GM19035 (cell line): ENCODE measurements around the gene ARL17A.
"Not testable (repeated sequence)": the region's sequence is repeated elsewhere in the genome, so short reads cannot be mapped to it uniquely, and the experiment has no call there.

Experiments
- ATAC-seq: cut with Tn5 transposase; IDR thresholded peaks from one replicate; pipeline ENCODE4 v1.9.1; 2021; ENCODE audit not compliant: unreplicated experiment

Gene ARL17A

GRCh38 chr17:46559155-46559554 is 20.3 kb downstream of the ARL17A start:
- ATAC-seq, result not testable (repeated sequence)

DNA sequence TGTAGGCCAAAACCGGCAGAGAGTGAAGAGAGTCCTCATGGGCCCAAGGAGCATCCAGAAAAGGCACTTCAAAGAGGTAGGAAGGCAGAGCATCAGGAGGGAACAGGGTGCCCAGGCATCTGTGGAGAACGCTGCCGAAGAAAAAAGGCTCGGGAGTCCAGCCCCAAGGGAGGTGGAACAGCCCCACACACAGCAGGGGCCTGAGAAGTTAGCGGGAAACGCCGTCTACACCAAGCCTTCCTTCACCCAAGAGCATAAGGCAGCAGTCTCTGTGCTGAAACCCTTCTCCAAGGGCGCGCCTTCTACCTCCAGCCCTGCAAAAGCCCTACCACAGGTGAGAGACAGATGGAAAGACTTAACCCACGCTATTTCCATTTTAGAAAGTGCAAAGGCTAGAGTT is 30.9 kb downstream of the ARL17A start:
- ATAC-seq, result not testable (repeated sequence)

DNA sequence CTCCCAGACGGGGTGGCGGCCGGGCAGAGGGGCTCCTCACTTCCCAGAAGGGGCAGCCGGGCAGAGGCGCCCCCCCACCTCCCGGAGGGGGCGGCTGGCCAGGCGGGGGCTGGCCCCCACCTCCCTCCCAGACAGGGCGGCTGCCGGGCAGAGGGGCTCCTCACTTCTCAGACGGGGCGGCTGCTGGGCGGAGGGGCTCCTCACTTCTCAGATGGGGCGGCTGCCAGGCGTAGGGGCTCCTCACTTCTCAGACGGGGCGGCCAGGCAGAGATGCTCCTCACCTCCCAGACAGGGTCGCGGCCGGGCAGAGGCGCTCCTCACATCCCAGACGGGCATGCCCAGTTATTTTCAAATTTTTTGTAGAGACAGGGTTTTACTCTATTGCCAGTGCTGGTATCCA is 44.8 kb downstream of the ARL17A start:
- not testable (repeated sequence) for ATAC-seq

DNA sequence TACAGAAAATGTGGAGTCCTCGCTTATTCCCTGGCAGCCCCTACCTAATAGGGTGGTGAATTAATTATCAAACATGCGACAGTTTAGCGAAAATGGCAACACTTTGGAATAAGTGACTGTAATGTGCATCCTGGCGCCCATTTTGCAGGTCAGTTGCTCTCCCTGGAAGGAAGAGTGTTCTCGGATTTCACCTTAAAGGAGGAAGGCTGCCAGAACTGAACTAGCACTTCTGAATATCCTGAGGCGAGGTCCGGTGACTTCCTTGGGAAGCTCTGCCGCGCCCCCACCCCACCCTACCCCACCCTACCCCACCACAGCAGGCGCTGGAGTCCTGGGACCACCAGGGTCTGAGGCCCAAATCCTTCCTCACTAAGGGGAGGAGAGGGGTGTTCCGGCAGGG is 67.3 kb downstream of the ARL17A start, which contains the start of gene LRRC37A2:
Gene LRRC37A2, plus strand, starts transcription at position 301 of the 400 bp plus-strand sequence. CDS start 245 bp downstream, outside the sequence.
- not testable (repeated sequence) for ATAC-seq

GRCh38 chr17:46505896-46506295 is 73.6 kb downstream of the ARL17A start:
- not testable (repeated sequence) for ATAC-seq

DNA sequence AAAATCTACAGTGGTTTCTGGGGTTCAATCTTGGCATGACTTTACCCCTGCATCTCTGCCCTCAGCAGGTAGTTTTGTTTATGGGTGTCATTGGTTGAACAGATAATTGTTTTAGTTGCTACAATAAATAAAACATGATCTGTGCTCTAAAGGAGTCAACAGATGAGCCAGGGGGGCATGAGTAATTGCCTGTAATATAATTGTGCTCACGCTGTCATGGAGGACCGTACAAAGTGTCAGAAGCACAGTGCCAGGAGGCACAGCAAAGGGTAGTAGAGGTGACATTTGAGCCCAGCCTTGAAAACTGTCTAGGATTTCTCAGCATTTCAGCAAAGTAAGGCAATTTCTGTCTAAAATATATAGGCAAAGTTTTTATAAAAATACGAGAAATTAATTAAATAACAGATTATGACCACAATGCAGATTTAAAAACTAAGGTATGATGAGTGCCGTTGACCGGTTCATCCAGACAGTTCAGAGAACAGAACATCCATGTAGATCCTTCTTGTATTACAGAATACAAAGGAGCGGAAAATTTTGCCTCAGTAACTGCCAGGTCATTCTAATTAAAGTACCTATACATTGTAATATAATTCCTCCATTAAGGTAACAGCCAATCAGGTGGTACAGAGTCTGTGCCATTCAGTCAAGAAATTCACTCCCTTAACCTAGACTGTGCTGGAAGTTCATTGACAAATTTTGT is 79.9 kb downstream of the ARL17A start:
- ATAC-seq, result not testable (repeated sequence)

DNA sequence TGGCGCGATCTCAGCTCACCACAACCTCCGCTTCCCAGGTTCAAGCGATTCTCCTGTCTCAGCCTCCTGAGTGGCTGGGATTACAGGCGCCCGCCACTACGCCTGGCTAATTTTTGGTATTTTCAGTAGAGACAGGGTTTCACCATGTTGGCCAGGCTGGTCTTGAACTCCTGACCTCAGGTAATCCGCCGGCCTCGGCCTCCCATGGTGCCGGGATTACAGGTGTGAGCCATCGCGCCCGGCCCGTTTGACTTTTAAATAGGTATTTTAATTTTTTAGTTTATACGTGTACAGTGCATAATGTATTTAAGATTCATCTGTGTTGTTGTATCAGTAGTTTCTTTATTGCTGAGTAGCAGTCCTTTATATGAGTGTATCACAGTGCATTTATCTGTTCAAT is 87.5 kb downstream of the ARL17A start:
- ATAC-seq, result not testable (repeated sequence)

- not testable (repeated sequence) for ATAC-seq
Observed at GRCh38 chr17:46481310-46481709, 98.2 kb downstream of the ARL17A start.

DNA sequence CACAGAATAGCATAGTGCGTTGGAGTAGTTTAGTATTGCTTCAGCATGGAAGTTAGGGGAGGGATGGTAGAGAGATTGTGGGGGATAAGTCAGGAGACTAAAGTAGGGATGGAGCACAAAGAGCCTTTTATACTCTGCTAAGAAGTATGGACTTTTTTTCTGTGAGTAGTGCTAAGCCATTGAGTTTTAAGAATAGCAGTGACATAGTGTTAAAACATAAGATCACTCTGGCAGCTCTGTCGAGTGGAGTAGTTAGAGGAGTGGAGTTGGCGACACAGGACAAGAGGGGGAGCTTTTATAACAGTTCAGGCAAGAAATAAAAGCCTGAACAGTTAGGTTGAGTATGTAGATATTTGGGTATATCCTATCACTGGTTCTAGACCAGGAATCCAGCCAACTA is 100.7 kb downstream of the ARL17A start:
- ATAC-seq, result not testable (repeated sequence)

DNA sequence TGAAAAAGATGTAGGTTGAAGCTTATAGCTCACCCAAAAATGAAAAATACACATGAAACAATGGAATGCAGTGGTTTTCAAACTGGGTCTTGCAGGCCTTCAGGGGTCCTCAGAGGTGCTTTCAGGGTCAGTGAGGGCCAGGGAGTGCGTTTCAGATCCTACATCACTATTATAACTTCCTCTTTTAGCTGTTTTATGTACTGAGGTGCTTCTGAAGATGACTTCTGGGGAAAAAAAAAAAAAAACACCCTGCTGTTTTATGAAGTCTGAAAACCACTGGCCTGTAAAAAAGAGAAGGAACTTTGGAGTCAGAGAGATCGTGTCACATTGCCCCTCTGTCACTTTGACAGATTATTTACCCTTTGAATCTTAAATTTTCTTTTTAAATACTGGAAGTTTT is 103.9 kb downstream of the ARL17A start:
- ATAC-seq, result not testable (repeated sequence)

DNA sequence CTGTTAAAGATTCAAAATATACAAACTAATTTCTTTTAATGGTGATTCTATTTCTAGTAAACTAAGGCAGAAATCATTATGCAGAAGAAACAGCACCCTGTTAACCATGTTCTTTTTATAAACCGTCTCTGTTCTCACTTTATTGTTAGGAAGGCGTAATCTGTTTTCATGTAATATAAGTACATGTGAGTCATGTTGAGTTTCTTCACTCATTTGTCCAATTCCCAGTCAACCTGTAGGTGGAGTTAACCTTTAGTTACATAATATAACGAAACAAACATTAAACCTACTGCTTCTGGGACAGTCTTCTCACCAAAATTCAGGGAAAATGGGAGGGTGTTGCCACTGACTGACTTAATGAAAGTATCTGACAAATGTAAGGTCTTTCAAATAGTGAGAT is 105.0 kb downstream of the ARL17A start:
- not testable (repeated sequence) for ATAC-seq

DNA sequence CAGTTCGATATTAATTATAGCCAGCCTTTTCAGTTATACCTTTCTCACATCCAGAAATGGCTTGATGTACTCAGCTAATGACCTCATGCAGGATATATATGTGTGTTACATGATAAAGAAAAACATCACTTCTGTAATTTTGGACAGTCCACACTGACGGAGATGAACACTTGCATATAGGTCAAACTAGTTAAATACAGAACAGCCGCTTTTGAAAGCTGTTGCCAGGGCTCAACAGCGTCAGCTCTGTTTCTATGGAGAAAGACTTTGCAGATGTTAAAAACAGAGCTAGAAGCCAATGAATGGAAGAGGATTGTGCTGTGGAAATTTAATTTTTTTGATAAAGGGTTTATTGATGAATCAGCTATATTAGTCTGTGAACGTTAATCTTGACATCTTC is 111.9 kb downstream of the ARL17A start:
- ATAC-seq, result not testable (repeated sequence)
